Retinal pigment epithelial cell (primary cell): Measurements from ENCODE around the gene PPP1R3E.

ENCODE experiments used
- DNase-seq: peaks from one replicate; pipeline ENCODE4 v3.0.0-alpha.2; 2010; ENCODE audit warnings: low read depth
- H3K4me3 ChIP-seq: 2 replicates; pipeline ENCODE4 v1.5.1; 2011; ENCODE audit warnings: mild to moderate bottlenecking, low read length, control low read depth, moderate library complexity
- TF ChIP-seq, protein P1 (sequence below): conservative IDR thresholded peaks from 2 replicates; pipeline ENCODE4 v1.5.1; 2011; ENCODE audit warnings: low read depth, low read length, control low read depth, inconsistent platforms

The PPP1R3E gene

DNA sequence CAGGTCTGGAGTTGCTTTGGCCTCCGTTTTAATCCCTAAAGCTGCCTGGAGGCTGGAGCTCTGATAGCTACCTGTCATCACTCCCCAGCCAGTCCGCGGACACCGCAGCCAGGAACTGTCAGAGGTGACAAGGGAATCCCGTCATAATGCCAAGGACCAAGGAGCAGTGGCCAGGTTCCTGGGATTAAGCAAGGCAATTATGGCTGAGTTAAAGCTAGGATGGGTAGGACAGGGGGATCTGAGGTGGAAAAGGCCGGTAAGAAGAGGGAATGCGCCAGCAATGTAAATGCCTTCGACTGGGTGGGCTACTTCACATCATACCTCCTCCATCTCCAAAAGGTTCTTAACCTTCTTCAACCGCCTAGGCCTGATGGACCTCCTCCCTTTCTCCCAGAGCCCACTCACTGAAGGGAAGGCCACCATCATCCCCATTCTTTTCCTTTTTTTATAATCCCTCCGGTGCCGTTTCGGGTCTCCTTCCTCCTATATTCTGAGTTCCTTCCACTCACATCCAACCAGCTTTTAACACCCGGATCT, 1.9 kb downstream of the PPP1R3E start:
- peak overlapping the region; percentile 74 for H3K4me3 ChIP-seq
- DNase-seq, result no peak
- TF ChIP-seq, protein P1, sequence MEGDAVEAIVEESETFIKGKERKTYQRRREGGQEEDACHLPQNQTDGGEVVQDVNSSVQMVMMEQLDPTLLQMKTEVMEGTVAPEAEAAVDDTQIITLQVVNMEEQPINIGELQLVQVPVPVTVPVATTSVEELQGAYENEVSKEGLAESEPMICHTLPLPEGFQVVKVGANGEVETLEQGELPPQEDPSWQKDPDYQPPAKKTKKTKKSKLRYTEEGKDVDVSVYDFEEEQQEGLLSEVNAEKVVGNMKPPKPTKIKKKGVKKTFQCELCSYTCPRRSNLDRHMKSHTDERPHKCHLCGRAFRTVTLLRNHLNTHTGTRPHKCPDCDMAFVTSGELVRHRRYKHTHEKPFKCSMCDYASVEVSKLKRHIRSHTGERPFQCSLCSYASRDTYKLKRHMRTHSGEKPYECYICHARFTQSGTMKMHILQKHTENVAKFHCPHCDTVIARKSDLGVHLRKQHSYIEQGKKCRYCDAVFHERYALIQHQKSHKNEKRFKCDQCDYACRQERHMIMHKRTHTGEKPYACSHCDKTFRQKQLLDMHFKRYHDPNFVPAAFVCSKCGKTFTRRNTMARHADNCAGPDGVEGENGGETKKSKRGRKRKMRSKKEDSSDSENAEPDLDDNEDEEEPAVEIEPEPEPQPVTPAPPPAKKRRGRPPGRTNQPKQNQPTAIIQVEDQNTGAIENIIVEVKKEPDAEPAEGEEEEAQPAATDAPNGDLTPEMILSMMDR, result peak; percentile 1

DNA sequence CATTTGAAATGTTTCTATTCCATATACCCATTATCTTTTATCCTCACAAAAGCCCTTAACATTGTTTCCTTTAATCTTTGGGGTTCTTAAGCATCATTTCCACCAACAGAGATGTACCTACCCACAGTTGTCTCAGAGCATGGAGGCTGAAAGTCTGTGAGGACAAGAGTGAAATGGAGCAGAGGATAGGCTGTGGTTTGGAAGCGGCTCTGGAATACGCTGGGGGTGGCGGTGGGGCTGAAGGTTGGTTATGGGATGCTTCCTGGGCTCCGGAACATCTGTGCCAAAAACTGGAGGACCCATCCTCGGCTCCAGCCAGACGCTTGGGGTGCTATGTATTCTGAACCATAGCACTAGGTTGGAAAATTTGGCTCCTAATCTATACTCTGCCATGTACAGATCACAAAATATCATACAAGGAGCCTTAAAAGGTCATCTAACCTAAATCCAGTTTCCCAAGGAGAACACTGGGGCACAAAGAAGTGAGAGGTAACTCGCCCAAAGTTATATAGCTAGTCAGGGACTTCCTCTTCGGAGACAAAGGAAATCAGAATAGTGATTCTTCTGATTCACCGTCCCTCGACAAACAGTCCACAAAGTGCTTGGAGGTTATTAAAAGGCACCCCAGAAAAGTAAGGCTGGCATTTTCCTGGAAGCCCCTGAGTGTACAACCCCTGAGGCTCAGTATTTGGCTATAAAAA, 2.5 kb downstream of the PPP1R3E start:
- no peak for DNase-seq
- TF ChIP-seq, protein P1, result no peak
- peak overlapping the region; percentile 74 for H3K4me3 ChIP-seq

DNA sequence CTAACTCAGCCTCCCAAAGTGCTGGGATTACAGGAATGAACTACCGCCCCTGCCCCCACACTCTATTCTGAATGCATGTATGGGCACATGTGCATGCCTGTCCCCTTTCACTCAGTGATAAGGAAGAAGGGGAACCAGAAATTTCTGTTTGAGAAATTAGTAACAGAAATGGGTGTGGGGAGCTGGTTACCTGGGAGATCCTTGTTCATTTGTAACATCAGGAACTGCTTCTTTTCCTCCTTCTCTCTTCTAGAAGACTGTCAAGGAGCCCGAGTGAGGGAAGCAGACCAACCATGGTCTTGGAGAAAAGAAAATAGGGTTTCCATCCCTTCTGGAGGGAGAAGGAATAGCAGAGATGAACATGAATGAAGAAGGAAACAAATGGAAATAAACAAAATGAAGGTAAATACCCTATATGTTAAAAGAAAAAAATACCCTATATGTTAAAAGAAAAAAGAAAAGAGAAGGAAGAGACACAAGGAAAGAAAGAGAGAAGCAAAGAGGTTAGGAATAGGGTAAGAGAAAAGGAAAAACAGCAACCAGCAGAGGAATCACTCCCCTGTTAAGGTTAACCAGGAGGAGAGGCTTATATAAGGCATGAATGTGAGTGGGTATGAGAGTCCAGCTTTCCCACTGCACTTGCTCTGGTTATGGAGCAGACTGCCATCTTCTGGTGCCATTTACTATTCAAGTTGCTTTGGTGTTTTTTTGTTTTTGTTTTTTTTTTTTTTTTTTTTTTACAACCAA, 3.3 kb downstream of the PPP1R3E start:
- TF ChIP-seq, protein P1, result peak; percentile 49
- DNase-seq, result no peak
- no peak overlapping the region for H3K4me3 ChIP-seq

DNA sequence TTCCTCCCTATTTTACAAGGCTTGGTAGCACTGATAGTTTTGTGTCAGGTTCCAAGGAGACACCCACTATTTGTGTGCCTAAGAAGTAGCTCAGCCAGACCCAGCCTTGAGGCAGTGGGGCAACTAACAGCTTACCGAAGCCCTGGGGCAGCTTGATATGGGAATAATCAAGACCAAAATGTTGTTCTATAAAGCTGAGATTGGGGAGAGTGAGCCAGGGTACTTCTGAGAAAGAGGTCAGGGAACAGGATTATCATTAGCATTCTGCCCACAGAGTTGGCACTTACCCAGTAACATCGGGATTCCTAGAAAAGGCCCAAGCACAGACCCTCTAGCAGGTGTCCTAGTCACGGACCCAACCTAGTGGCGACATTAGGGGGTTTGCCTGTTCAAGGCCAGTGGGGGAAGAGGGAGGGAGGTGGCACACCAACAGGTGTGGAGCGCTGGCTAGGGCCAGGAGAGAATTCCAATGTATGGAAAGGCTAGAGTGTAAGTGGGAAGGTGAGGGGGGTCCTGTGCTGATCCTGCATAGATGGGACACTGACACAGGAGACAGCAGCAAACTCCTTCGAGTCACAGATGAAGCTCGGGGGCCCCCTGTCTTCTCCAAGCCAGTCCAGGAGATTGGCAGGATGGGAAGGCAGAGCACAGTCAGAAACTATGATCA, 4.9 kb downstream of the PPP1R3E start:
- H3K4me3 ChIP-seq, result no peak overlapping the region
- DNase-seq, result no peak
- TF ChIP-seq, protein P1, result no peak

DNA sequence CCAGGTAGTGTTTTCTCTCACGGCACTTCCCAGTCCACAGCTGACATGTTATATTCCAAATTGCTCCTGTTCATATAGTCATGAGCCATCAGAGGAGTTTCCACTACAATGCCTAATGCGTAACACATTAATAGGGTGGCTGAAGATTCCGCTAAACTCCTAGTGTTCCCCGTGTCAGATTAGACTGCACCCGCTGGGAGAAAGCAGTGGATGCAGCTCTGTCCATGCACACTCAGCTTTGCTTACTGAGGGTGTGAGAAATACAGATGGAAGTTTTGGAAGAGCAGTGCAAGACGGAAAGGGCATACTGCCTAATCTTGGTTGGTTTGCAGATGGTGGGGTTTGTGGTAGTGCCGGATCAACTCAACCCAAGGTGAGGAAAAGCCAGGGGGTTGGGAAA, 5.6 kb downstream of the PPP1R3E start:
- DNase-seq, result no peak
- no peak overlapping the region for H3K4me3 ChIP-seq
- TF ChIP-seq, protein P1, result no peak

DNA sequence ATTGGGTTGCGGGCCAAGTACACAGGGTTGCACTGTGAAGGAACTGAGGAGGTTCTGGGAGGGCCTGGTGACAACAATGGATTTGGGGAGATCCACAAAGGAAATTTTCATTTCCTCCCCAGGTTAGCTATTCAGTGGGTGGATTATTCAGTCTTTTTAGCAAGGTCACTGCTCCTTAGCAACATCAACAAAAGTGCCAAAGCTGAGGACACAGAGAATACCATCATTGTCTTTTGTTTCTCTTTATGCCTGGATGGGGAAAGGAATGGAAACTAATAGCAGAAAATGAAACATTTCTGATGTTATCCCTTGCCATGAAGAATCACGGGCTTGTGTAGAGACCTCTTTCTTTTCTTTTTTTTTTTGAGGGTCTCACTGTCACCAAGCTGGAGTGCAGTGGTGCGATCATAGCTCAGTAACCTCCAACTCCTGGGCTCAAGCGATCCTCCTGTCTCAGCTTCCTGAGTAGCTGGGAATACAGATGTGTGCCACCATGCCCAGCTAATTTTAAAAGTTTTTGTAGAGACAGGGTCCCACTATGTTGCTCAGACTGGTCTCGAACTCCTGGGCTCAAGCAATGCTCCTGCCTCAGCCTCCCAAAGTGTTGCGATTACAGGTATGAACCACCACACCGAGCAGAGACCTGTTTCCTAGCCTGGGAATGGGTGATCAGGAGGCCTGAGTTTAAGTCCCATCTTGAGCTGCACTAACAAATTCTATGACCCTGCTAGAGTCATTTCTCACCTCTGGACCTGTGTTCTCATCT, 6.5 kb downstream of the PPP1R3E start:
- H3K4me3 ChIP-seq, result no peak overlapping the region
- no peak for DNase-seq
- TF ChIP-seq, protein P1, result no peak
